HCT116 (cell line): ENCODE measurements around the gene SPACA6.

Experiments used
- CEBPB ChIP-seq: IDR thresholded peaks from 2 replicates; pipeline ENCODE4 v1.6.1; 2012; ENCODE audit warnings: low read depth
- CTCF ChIP-seq, 3 experiments: fragments of 200-600 bp in 1 of 3; sonication (generic) in 1 of 3; IDR thresholded peaks in 2 of 3; conservative IDR thresholded peaks in 1 of 3; 2 replicates each; pipeline ENCODE4 v1.5.1; 2012 to 2017; ENCODE audit warnings: low read depth in 2 of 3, low read length in 2 of 3, antibody characterized with exemption in 1 of 3, borderline replicate concordance in 1 of 3, control low read depth in 1 of 3, mild to moderate bottlenecking in 1 of 3, mixed read lengths in 1 of 3, mixed run types in 1 of 3, moderate library complexity in 1 of 3; ENCODE audit not compliant: insufficient read depth in 1 of 3
- FOSL1 ChIP-seq: IDR thresholded peaks from 2 replicates; pipeline ENCODE4 v1.6.1; 2012; ENCODE audit warnings: low read depth
- MAX ChIP-seq: IDR thresholded peaks from 2 replicates; pipeline ENCODE4 v1.6.1; 2012
- RAD21 ChIP-seq: IDR thresholded peaks from 2 replicates; pipeline ENCODE4 v1.6.1; 2012; ENCODE audit warnings: low read depth, mild to moderate bottlenecking
- REST ChIP-seq: IDR thresholded peaks from 2 replicates; pipeline ENCODE4 v1.6.1; 2012; ENCODE audit warnings: low read depth
- SRF ChIP-seq: IDR thresholded peaks from 2 replicates; pipeline ENCODE4 v1.6.1; 2012; ENCODE audit warnings: low read depth
- YY1 ChIP-seq: IDR thresholded peaks from 2 replicates; pipeline ENCODE4 v1.6.1; 2011; ENCODE audit warnings: low read length, low read depth, moderate library complexity, mild to moderate bottlenecking; ENCODE audit not compliant: insufficient replicate concordance; ENCODE audit errors: extremely low read depth
- ZNF274 ChIP-seq: fragments of 200-500 bp; sonication (Bioruptor generic); IDR thresholded peaks from 2 replicates; pipeline ENCODE4 v1.6.1; 2014; ENCODE audit warnings: mild to moderate bottlenecking, low read depth, low read length, inconsistent platforms

GRCh38 chr19:51701468-51702100, 8.5 kb downstream of the SPACA6 start:
- TF ChIP-seq FOSL1, result no peak
- no peak for TF ChIP-seq SRF
- no peak for TF ChIP-seq CTCF (IDR thresholded peaks at IDR 0.05 in 2 of 3, conservative IDR thresholded peaks at IDR 0.05 in 1 of 3; ENCODE audit: borderline replicate concordance in 1 of 3, insufficient read depth in 1 of 3, low read depth in 2 of 3, low read length in 2 of 3)
- TF ChIP-seq YY1, result no peak
- no peak for TF ChIP-seq ZNF274
- no peak for TF ChIP-seq CEBPB
- no peak for TF ChIP-seq RAD21
- no peak for TF ChIP-seq MAX
- TF ChIP-seq REST, result no peak
